GM18517 (cell line): ENCODE results near the gene PTPRG.

Experiments used
- ATAC-seq: cut with Tn5 transposase; IDR thresholded peaks from one replicate; pipeline ENCODE4 v1.9.1; 2021; ENCODE audit warnings: mild to moderate bottlenecking, moderate library complexity; ENCODE audit not compliant: unreplicated experiment

PTPRG gene

DNA sequence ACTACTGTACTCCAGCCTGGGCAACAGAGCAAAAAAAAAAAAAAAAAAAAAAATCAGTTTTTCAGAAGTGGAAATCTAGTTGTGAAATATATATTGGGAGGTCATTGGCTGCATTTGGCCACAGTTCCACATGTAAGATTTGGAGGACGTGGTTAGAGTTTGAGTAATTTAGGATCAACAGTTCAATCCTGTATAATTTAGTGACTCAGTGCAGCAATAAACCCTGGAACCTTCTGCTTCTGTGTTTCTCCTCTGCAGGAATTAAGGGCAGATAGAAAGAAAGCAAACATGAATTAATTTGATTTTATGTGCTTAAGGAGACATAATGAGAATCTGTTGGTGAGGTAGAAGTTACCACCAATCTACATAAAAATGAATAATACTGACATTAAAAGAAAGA lies 347.0 kb downstream of the PTPRG start:
- no peak for ATAC-seq

DNA sequence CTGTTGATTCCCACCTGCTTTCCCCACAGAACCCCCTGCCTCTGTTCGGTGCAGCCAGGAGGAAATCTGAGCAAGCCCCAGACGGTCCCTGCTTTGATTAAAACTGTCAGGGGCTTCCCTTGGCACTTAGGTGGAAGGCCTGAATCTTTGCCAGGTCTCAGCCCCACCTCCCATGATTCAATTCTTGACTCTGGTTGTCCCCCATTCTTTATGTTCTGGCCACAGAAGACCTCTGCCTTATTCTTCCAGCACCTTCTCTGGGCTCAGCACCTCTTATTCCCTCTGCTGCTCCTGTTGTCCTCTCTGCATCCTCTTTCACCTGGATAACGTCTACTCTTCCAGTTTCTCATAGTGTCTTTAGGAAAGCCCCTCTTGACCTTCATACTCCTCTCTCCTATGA lies 349.4 kb downstream of the PTPRG start:
- ATAC-seq, result no peak

DNA sequence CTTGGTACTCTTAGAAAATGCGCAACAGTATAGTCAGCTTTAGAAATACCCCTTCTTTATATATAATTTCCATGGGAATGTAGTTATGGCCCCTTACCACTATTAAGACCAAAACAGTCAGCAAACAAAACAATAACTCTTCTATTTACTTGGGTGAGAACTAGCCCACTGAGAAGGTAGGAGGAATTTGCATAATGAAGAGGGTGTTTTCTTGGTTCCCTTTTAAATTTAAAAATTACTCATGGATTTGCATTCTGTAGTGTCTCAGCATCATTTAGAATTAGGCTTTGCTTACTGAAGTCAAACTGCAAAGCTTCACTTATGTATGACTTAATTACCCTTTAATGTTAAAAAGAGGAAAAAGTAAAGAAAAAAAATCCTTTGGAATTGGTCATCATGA lies 350.8 kb downstream of the PTPRG start:
- peak; percentile 91 for ATAC-seq

DNA sequence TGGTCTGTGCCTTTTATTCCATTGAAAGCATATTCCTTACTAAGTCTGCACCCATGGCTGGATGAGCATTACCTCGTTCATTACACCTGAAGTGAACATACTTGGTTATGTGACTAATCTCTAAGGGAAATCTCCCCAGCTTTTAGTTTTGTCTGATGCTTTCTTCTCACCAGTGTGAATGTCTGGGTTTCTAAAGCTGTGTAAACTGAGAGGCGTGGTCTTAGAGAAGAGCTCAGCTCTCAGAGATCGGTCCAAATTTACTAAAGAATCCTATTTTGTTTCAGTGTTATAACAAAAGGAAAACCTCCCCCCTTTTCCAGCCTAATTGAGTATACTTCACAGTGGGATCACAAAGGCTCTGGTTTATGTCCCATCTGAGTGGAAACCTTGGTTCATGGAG lies 352.3 kb downstream of the PTPRG start:
- ATAC-seq, result no peak

DNA sequence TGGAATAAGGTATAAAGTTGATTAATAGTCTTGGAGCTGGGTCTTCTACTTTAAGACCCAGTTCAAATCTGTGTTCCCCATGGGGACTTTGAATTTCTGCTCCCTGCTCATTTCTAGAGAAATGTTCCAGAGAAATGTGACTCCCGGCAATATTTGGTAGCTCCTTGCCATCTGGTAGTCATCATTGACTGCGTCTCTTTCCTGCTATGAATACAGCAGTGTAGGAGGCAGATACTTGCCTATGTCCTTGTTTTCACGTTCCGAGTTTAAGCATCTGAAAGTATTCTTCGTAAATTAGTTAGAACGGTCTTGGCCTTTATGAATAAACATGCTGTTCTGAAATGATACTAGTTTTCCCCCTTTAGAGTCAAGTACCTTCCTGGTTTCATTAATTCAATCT lies 352.9 kb downstream of the PTPRG start:
- ATAC-seq, result no peak

DNA sequence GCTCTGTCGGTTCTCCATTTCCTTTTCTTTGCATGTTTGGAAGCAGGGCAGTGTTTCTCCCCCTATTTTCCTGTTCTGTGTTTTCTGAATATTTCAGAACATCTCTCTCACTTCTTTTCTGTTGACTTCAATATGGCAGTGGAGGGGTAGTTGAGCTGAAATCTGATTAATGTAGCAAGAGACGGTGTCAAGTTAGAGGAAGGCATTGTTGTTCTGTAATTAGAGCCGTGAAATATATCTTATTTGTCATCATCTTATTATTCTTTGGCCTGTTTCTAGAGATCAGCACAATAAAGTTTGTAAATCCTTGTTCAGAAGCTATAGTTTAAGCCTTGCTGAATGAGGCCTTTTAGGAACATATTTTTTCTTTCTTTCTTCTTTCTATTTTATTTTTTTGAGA lies 353.9 kb downstream of the PTPRG start:
- no peak for ATAC-seq

DNA sequence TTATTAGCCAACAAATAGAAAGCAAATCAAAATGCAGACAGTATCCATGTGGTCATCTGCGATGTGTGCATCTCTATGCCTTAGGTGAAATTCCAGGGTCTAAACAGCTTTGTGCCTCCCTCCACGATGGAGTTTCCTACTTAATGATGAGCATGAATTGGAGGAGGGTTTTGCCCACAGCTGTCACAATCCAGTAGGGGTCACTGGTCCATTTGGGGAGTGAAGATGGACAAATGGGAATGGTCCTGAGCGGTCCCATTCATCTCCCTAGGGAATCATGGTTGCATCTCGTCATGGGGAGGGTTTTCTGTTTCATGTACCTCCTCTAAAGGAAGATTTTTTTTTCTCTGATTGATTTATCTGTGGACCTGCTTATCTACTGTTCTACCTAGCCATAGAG lies 358.0 kb downstream of the PTPRG start:
- no peak for ATAC-seq

DNA sequence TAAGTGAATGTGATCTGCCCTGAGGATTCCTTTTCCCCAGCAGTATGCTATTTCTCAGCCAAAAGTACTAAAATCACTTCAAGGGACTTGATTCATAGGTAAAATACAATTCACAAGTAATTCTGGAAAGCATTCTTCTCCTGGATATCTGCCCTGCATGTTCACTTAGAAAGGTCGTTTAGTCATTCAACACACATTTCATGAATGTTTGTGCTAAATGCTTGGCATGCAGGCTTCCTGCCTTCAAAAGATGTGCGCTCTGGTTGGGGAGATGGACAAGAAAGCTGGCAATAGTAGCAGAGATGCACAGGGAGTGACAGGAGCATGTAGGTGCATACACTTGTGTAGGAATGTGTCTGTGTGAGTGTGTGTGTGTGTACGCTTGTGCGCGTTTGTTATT lies 360.7 kb downstream of the PTPRG start:
- ATAC-seq, result no peak

DNA sequence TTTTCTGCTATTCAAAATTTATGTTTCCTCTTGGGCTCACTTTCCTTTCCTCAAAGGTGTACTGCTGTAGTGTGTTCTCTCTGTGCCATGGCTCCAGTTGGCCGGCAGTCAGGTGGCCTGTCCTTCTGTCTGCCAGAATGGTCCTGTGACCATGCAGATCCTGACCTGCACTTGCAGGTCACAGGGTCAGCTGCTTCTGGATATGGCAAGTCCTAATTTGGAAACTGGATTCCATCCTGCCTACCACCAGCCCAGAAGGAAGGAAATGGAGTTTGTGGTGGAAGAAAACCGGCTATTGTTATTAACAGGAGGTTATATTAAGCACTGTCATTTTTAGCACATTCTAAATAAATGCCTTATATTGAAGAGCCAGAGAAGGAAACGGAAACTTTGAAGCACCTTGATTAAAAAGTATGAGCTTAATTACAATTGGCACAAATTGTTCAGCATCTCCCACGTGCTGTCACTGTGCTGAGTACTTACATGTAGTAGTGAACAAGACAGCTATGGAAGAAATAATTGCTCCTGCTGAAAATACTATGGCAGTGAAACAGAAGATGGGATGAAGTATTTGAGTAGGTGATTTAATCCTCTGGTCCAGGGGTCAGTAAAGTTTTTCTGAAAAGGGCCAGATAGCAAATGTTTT lies 362.8 kb downstream of the PTPRG start:
- ATAC-seq, result no peak

DNA sequence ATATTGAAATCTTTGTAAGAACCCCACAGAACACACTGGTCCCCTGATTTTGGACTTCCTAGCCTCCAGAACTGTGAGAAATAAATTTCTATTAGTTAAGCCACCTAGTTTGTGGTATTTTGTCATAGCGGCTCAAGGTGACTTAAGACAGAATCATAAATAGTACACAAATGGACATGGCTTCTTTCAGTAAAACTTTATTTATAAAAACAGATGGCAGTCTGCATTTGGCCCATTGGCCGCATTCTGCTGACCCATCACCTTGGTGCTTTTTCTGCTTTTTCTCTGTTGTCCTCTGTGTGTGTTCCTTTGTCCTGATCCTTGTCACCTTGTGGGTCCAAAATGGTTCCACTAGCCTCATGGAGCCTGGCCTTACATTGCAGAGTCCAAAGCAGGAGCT lies 363.6 kb downstream of the PTPRG start:
- ATAC-seq, result no peak

DNA sequence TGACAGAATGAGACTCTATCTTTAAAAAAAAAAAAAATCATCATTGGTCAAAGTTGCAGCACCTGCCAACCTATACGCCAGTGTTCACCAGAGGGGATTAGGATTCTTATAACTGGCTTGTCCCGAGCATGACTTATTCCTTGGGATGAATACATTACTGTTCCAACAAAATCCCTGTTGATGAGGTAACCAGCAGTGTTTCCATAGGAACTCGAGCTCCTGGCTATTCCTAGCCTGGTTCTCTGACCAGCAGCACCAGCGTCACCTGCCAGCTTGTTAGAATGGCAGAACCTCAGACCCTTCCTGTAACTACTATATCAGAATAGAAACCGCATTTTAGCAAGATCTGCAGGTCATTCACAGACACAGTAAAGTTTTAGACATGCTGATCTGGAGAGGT lies 364.4 kb downstream of the PTPRG start:
- no peak for ATAC-seq

DNA sequence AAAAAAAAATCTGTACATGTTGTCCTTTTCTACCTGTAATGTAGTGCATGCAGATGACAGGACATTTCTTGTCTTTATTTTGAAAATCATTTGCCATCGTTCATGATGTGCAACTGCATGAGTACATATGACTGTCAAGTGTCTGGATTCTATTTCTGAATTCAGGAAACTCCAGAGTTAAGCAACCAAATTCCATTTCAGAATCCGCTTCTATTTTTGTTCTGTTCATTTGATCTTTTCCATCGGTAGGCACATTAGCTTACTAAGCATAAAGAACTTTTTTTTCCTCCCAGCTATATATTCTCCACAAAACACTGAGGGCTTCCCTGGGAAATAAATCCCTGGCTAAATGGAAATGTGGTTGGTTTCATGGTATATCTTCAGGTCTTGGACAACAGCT lies 365.6 kb downstream of the PTPRG start:
- no peak for ATAC-seq

DNA sequence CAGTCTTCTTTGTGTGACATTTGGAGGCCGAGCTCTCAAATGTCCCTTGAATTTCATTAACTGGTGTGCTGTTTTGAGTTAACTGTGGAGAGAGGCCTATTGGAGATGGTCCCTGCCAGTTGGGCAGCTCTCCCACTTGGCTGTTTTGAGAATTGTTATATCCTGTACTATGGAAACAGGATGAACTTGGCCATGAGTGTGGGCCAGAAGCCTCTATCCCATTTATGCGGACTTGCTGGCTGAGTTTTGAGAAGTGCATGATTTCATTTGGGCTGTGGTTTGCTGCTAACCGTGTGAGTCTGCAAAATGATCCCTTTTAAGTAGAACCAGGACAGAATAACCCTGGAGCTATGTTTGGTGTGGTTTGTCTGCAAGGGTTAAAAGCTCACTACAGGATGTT lies 366.0 kb downstream of the PTPRG start:
- no peak for ATAC-seq

DNA sequence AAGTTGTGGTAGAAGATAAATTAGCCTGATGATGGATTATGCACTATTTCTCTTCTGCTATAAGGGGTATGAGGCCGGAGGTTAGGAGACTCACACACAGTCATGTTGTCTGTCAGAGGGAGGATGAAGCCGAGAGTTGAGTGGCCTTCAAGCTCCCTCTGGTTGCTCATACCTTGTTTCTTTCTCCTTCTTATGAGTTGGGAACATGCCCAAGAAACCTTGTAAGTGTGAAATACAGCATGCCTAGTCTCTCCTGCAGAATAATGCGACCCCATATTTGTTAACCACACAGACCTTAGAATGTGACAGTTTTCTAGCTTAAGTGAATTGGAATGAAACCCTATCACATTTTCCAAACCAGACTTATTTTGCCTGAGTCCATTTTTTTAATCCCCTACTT lies 366.7 kb downstream of the PTPRG start:
- no peak for ATAC-seq

DNA sequence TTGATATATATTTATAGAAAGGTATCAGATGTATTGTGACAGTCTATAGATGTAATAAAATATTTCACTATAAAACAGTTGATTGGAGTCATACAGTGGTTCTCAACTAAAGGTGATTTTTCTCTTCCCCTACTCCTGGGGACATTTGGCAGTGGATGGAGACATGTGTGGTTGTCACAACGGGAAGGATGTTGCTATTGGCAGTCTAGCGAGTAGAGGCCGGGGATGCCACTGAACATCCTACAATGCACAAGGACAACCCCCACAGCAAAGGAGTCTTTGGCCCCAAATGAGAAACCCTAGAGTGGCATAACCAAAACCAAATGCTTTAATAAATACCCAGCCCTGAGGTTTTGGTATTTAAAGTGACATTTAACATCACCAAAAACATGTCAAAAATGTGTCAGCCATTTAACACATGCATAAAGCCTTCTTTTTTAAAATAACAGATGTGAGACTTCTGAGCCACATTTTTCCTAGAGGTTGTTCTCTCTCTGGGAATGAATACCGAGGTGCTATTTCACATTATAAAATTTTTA lies 367.5 kb downstream of the PTPRG start:
- ATAC-seq, result no peak

DNA sequence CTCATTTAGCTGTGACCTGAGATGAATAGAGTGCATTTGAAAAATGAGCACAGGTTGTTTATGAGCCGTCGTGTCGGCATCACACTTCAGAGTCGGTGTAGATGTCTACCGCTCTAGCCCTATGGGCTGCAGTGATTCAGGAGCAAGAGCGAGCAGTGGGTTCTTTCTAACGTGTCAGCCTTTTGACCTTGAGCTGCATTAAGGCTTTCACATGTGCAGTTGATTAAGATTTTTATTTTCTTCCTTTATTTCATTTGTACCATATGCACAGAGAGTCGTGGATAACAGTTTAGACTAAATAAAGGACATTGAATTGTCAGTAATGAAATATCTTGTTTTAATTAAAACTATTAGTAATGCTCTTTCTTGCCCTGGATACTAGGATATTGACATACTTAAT lies 368.2 kb downstream of the PTPRG start:
- ATAC-seq, result no peak

DNA sequence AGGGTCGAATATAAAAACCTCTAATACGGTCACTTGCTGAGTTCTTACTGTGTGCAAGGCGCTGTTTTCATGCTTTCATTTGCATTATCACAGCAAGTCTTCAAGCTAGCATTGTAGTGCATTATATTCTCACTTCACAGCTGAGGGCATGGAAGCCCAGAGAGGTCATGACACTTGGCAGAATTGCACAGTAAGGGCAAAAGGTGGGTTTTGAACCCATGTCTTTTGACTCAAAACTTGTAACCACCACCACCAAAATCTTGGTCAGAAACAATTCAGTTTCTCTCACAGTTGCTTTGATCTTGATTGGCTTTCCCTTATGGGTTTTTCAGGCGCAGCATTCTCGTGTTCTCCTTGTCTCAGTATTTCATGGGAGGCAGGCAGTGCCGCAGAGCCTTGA lies 371.1 kb downstream of the PTPRG start:
- ATAC-seq, result no peak

DNA sequence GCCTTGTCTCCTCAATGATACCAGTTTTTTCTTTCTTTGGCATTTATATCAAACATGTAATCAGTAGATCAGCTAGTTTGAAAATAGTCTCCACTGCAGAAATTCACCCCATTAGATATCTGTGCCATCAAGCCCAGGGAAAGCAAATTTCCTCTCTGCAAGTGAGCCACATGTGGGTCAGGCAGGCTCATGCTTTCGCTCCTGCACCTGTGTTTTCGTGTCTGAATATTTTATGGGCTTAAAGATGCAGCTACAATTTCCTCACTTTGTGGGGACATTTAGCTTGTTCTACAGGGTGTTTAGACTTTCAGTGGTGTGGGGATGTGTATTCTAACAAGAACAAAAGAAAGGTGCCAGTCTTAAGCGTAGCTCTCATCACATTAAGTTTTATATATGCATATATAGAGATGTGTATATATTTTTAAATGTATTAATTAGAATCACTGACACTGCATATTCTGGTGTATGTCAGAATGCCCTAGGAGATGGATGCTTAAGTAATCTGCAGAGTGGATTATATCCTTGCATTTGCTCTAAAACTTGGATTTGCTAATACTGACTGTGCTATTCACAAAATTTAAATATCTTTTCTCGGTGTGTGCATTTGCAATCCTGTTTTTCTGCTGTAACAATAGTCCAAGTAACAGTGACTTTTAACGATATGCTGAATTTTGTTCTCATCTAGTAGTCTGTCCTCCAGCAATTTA lies 372.6 kb downstream of the PTPRG start:
- no peak for ATAC-seq

DNA sequence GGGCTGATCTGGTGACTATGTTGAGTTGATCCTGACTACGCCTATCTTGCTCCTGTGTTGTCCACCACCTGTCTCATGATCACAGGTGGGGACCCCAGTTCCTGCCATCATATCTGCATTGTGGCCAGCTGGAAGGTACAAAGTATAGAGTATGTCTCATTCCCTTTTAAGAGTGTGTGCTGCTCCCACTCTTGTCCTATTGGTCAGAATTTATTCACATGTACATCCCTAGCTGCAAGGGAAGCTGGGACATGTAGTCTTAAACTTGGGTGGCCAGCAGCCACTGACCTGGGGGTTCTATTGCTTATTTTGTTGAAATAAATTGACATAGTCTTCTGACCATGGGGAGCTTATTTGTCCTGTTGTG lies 373.1 kb downstream of the PTPRG start:
- no peak for ATAC-seq

DNA sequence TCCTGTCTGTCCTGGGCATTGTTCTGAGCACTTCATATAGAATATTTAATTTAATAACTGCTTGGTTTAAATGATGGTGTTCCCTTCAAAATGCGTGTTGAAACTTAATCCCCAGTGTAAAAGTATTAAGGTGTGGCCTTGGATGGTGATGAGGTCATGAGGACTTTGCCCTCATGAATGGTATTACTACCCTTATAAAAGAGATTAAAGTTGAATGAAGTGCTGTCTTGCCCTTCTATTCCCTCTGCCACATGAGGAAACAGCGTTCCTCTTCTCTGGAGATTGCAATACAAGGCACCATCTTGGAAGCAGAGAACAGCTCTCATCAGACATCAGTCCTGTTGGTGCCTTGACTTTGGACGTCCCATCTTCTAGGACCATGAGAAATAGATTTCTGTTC lies 374.4 kb downstream of the PTPRG start:
- ATAC-seq, result no peak

DNA sequence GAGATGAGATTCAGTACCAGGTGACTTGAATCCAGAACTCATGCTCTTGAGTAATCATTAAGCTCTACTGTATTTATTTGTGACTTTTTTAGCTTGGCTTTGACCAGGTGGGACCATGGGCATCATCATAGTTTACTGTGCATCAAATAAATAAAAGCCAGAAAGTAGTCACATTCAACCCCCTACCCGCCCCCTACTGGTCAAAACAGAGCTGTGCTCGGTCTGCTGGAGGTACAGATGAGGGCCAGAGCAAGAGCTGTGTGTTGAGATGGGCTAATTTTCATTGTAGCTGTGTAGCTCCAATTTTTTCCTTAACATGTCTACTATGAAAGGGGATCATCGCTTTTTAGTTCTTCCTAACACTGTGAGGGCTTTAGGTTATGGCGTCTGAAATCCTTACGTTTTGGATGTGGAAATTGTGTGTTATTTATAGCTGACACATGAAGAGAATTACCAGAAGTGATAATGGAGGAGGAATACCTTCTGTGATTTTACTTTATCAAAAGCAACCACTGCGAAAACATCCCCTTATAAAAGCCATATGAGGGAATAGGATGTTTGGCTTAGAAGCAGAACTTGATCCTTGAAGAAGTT lies 375.1 kb downstream of the PTPRG start:
- no peak for ATAC-seq

DNA sequence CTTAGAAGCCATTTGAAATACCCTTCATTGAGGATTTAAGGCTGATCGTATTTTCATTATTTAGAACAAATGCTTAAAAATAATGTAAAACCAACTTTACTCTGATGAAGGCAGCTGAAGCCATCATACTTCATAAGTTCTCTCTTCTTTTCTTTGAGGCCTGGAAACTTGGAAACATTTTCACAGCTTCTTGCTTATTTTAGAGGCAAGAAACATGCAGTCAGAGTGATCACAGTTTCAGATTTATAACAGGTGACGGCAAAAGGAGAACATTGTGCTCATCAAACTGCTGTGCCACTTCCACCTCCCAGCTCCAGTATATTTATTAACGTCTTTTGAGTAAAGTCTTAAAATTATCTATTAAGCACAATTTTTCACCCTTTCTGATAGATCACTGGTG lies 376.1 kb downstream of the PTPRG start:
- ATAC-seq, result no peak
